Tibial nerve (tissue), 4 donors: ENCODE data around the gene TMED3. TPM values are rescaled to one million over a fixed set of nuclear protein-coding genes. Genes with fewer than 3 reads are reported as not detected.

ENCODE experiments used
- DNase-seq, 2 donors: peaks; one replicate each; pipeline ENCODE4 v3.0.0-alpha.2; 2019; ENCODE audit warnings: low spot score in 2 of 2
- H3K27ac ChIP-seq, 4 donors: fragments of 200-600 bp; sonication (generic) in 3 of 4; one replicate each; pipeline ENCODE4 v1.5.1; 2017 to 2019; ENCODE audit warnings: mild to moderate bottlenecking in 1 of 4
- H3K27me3 ChIP-seq, 2 donors: fragments of 200-600 bp; sonication (generic) in 1 of 2; one replicate each; pipeline versions ENCODE4 v1.5.1 to v1.6.0; 2017 to 2019
- H3K36me3 ChIP-seq, 3 donors: fragments of 200-600 bp; sonication (generic); one replicate each; pipeline ENCODE4 v1.5.1; 2018 to 2019
- H3K4me1 ChIP-seq, 4 donors: fragments of 200-600 bp; sonication (generic) in 3 of 4; one replicate each; pipeline ENCODE4 v1.5.1; 2017 to 2019
- H3K4me3 ChIP-seq, 4 donors: fragments of 200-600 bp; sonication (generic) in 3 of 4; one replicate each; pipeline ENCODE4 v1.5.1; 2017 to 2019; ENCODE audit warnings: mild to moderate bottlenecking in 1 of 4, moderate library complexity in 1 of 4
- H3K9me3 ChIP-seq, 4 donors: fragments of 200-600 bp; sonication (generic) in 3 of 4; one replicate each; pipeline ENCODE4 v1.5.1; 2017 to 2019
- EP300 ChIP-seq, 2 donors: sonication (generic); formaldehyde crosslinking; IDR thresholded peaks; one replicate each; pipeline ENCODE4 v1.6.1; 2017; ENCODE audit warnings: antibody characterized with exemption in 2 of 2, mild to moderate bottlenecking in 1 of 2
- POLR2A ChIP-seq, 2 donors: fragments of 450-650 bp; IDR thresholded peaks; one replicate each; pipeline ENCODE4 v1.6.1; 2017; ENCODE audit warnings: antibody characterized with exemption in 2 of 2, mild to moderate bottlenecking in 2 of 2, moderate library complexity in 2 of 2
- WGBS, 2 donors: methylation state at CpG; one replicate each; pipeline ENCODE4 v1.1.5; 2018; 5-methylcytosine and 5-hydroxymethylcytosine counted together
- total RNA-seq, 4 donors: library from RNA; depleted of rRNA; stranded (reverse); fragments of >200 nt; gene quantifications; one replicate each; pipeline ENCODE4 v1.1.0, GENCODE V29; 2016
- TF ChIP-seq, protein P1 (sequence below), 5 experiments: fragments of 200-600 bp in 3 of 5; fragments of 450-650 bp in 2 of 5; sonication (generic) in 3 of 5; IDR thresholded peaks; one replicate each; pipeline ENCODE4 v1.5.1; 2016 to 2019; ENCODE audit warnings: antibody characterized with exemption in 5 of 5, mild to moderate bottlenecking in 3 of 5, moderate library complexity in 2 of 5

The TMED3 gene
- total RNA-seq, 4 donors from 2014 or later = 18.0 to 26.3 (median 23.4) TPM

GRCh38 chr15:79364571-79365240 is 53.8 kb downstream of the TMED3 start:
- TF ChIP-seq EP300 (IDR thresholded peaks at IDR 0.05) (no peak), POLR2A (IDR thresholded peaks at IDR 0.05) (no peak)
- TF ChIP-seq, protein P1, sequence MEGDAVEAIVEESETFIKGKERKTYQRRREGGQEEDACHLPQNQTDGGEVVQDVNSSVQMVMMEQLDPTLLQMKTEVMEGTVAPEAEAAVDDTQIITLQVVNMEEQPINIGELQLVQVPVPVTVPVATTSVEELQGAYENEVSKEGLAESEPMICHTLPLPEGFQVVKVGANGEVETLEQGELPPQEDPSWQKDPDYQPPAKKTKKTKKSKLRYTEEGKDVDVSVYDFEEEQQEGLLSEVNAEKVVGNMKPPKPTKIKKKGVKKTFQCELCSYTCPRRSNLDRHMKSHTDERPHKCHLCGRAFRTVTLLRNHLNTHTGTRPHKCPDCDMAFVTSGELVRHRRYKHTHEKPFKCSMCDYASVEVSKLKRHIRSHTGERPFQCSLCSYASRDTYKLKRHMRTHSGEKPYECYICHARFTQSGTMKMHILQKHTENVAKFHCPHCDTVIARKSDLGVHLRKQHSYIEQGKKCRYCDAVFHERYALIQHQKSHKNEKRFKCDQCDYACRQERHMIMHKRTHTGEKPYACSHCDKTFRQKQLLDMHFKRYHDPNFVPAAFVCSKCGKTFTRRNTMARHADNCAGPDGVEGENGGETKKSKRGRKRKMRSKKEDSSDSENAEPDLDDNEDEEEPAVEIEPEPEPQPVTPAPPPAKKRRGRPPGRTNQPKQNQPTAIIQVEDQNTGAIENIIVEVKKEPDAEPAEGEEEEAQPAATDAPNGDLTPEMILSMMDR (IDR thresholded peaks at IDR 0.05) = no peak
- Histone ChIP-seq H3K27me3 (no peaks in the 10 kb centered on the region), H3K9me3 (no peaks in the 10 kb centered on the region), H3K27ac (no peak overlapping the region), H3K36me3 (no peaks in the 10 kb centered on the region), H3K4me3 (no peak overlapping the region), H3K4me1 (no peaks in the 10 kb centered on the region)
- WGBS, 2 donors = 81 to 91% methylated on average over 9 of the region's 9 CpGs
- DNase-seq = no peak

- TF ChIP-seq POLR2A (IDR thresholded peaks at IDR 0.05) (no peak), EP300 (IDR thresholded peaks at IDR 0.05) (no peak)
- TF ChIP-seq, protein P1 (IDR thresholded peaks at IDR 0.05) = no peak
- no peak for DNase-seq
- Histone ChIP-seq H3K27ac (no peak overlapping the region), H3K27me3 (no peaks in the 10 kb centered on the region), H3K4me1 (no peaks in the 10 kb centered on the region), H3K4me3 (no peak overlapping the region), H3K36me3 (no peaks in the 10 kb centered on the region), H3K9me3 (no peaks in the 10 kb centered on the region)
- WGBS, 2 donors = 77 to 84% methylated on average over 3 of the region's 3 CpGs
These were observed 54.9 kb downstream of the TMED3 start for GRCh38 chr15:79365765-79366164.

GRCh38 chr15:79366691-79367090 is 55.8 kb downstream of the TMED3 start:
- TF ChIP-seq POLR2A (IDR thresholded peaks at IDR 0.05) (no peak), EP300 (IDR thresholded peaks at IDR 0.05) (no peak)
- TF ChIP-seq, protein P1 (IDR thresholded peaks at IDR 0.05) = no peak
- no peaks in the 10 kb centered on the region for H3K4me1 ChIP-seq
- H3K27ac ChIP-seq = no peak overlapping the region
- no peaks in the 10 kb centered on the region for H3K36me3 ChIP-seq
- no peaks in the 10 kb centered on the region for H3K9me3 ChIP-seq
- no peaks in the 10 kb centered on the region for H3K27me3 ChIP-seq
- no peak overlapping the region for H3K4me3 ChIP-seq
- WGBS, 2 donors = 87% methylated on average over 2 of the region's 2 CpGs
- DNase-seq = no peak

DNA sequence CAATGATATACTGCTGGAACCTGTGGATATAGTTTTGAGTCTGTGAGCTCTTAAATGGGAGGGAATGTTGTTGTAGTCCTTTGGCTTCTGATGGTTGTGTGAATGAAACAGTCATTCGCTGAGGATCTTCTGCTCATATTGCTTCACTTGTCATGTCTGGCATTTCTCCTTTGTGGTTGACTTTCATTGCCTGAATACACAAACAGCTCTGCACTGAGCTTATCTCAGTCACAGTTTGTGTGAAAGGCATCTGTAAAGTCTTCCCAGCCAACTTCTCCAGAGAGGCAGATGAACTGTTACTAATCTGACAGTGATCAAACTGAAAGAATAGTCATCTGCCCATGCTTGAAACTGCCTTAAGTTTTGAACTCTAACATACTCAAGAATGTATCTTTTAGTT is 59.8 kb downstream of the TMED3 start:
- no peak overlapping the region for H3K27ac ChIP-seq
- no peaks in the 10 kb centered on the region for H3K9me3 ChIP-seq
- TF ChIP-seq POLR2A (IDR thresholded peaks at IDR 0.05) (no peak), EP300 (IDR thresholded peaks at IDR 0.05) (no peak)
- TF ChIP-seq, protein P1 (IDR thresholded peaks at IDR 0.05) = no peak
- DNase-seq = no peak
- 62 to 68% methylated on average over 1 of the region's 1 CpG for WGBS, 2 donors
- H3K36me3 ChIP-seq = no peaks in the 10 kb centered on the region
- H3K27me3 ChIP-seq = no peaks in the 10 kb centered on the region
- no peak overlapping the region for H3K4me3 ChIP-seq
- no peaks in the 10 kb centered on the region for H3K4me1 ChIP-seq

DNA sequence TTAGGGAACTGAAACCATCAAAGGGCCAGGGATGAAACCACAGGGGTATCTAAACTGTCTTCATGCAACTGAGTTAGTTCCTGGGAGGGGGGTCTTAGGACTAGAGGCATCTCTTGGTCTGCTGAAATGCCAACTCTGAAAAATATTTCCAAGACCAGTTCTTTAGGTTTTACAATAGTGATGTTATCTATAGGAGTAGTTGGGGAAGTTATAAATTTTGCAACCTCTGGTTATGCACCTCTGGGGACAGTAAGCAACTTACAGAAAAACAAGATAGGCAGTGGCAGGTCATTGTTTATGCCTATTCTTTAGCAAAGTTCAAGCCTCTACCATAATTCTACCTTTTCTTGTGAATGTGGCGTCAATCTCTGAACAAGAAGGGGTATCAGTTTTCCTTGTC is 60.7 kb downstream of the TMED3 start:
- H3K9me3 ChIP-seq = no peaks in the 10 kb centered on the region
- H3K4me1 ChIP-seq = no peaks in the 10 kb centered on the region
- H3K36me3 ChIP-seq = no peaks in the 10 kb centered on the region
- no peak overlapping the region for H3K27ac ChIP-seq
- no peak overlapping the region for H3K4me3 ChIP-seq
- WGBS, 2 donors = 93 to 97% methylated on average over 1 of the region's 1 CpG
- DNase-seq = no peak
- H3K27me3 ChIP-seq = no peaks in the 10 kb centered on the region
- TF ChIP-seq EP300 (IDR thresholded peaks at IDR 0.05) (no peak), POLR2A (IDR thresholded peaks at IDR 0.05) (no peak)
- TF ChIP-seq, protein P1 (IDR thresholded peaks at IDR 0.05) = no peak
